Astrocyte of the spinal cord (primary cell): ENCODE measurements around the gene PHF19.

Experiments
- DNase-seq: peaks from one replicate; pipeline ENCODE4 v3.0.0; 2011; ENCODE audit warnings: low read depth, low spot score
- H3K4me3 ChIP-seq: 2 replicates; pipeline ENCODE4 v1.5.1; 2011; ENCODE audit warnings: low read depth, mild to moderate bottlenecking, low read length, moderate library complexity
- in situ Hi-C: cut with HindIII; loops from 2 replicates; pipeline ENCODE4 v1.10.0; 2017; ENCODE audit warnings: low sequenced_read_pairs
- TF ChIP-seq, protein P1 (sequence below): IDR thresholded peaks from 2 replicates; pipeline ENCODE4 v1.5.1; 2012; ENCODE audit warnings: low read depth, mild to moderate bottlenecking, low read length, inconsistent platforms

Gene PHF19

DNA sequence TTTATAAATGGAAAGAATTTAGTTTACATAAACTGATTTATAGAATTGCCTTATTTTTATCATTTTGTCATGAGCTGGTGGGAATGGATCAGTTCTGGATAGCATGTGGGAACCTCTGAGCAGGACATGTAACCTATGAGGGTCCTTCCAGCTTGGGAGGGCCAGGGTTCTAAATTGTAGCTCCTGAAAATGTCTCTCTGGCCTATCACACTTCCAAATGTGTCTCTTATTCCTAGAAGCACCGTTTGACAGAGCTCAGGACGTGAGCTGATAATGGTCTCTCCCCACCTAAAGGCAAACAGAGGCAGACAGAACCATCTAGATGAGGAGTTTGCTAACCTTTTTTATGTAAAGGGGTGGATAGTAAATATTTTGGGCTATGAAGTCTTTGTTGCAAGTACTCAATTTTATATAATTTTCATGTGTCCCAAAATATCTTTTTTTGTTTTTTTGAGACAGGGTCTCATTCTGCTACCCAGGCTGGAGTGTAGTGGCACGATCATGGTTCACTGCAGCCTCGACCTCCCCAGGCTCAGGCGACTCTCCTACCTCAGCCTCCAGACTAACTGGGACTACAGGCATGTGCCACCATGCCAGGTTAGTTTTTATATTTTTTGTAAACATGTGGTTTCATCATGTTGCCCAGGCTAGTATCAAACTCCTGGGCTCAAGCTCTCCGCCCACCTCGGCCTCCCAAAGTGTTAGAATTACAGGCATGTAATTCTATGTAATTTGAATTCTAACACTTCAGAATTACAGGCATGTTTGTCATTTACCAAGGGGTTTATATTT lies 45.6 kb upstream of the PHF19 start:
- TF ChIP-seq, protein P1, sequence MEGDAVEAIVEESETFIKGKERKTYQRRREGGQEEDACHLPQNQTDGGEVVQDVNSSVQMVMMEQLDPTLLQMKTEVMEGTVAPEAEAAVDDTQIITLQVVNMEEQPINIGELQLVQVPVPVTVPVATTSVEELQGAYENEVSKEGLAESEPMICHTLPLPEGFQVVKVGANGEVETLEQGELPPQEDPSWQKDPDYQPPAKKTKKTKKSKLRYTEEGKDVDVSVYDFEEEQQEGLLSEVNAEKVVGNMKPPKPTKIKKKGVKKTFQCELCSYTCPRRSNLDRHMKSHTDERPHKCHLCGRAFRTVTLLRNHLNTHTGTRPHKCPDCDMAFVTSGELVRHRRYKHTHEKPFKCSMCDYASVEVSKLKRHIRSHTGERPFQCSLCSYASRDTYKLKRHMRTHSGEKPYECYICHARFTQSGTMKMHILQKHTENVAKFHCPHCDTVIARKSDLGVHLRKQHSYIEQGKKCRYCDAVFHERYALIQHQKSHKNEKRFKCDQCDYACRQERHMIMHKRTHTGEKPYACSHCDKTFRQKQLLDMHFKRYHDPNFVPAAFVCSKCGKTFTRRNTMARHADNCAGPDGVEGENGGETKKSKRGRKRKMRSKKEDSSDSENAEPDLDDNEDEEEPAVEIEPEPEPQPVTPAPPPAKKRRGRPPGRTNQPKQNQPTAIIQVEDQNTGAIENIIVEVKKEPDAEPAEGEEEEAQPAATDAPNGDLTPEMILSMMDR, result no peak
- no peak for DNase-seq
- no peak overlapping the region for H3K4me3 ChIP-seq
- in situ Hi-C loops, result no loop called here

DNA sequence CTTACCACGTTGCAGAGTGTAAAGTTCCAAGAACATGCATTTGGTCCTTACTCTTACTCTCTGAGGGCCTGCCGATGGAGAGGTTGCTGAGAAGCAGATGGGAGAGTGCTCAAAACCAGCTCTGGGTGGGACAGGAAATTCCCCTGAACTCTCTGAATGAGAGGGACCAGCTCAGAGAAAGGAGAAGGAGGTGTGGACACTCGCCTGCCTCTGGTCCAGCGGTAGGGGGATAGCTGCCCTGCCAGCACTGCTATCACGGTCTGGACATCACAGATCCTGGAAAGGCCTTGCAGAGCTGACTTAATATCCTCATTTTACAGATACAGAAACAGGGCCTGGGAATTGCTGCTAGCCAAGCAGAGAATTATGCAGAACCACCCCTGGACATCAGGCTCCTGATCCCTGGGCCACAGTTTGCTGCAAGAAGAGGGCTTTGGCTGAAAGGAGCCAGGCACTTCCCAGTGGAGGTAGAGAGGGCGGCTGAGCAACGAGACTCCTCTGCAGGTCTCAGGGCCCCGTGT lies 44.7 kb upstream of the PHF19 start:
- in situ Hi-C loops, result no loop called here
- H3K4me3 ChIP-seq, result no peak overlapping the region
- TF ChIP-seq, protein P1, result peak; percentile 21
- no peak for DNase-seq

DNA sequence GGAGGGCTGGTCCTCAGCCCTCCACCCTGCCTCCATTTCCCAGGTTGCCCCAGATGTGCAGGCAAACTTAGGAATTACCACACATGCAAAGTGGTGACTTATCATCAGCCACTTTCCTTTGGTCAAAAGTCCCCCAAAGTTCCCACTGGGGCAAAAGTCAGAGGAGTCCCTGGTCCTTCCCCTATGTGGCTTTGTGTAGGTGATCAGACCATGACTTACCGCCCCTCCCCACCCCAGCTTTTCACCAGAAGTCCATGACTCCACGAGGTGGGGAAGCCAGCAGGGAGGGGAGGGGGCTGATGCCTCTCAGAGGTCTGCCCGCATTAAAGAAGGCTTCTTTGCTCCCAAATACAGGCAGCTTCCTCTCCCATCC lies 43.8 kb upstream of the PHF19 start:
- TF ChIP-seq, protein P1, result no peak
- no peak overlapping the region for H3K4me3 ChIP-seq
- in situ Hi-C loops, result no loop called here
- no peak for DNase-seq

DNA sequence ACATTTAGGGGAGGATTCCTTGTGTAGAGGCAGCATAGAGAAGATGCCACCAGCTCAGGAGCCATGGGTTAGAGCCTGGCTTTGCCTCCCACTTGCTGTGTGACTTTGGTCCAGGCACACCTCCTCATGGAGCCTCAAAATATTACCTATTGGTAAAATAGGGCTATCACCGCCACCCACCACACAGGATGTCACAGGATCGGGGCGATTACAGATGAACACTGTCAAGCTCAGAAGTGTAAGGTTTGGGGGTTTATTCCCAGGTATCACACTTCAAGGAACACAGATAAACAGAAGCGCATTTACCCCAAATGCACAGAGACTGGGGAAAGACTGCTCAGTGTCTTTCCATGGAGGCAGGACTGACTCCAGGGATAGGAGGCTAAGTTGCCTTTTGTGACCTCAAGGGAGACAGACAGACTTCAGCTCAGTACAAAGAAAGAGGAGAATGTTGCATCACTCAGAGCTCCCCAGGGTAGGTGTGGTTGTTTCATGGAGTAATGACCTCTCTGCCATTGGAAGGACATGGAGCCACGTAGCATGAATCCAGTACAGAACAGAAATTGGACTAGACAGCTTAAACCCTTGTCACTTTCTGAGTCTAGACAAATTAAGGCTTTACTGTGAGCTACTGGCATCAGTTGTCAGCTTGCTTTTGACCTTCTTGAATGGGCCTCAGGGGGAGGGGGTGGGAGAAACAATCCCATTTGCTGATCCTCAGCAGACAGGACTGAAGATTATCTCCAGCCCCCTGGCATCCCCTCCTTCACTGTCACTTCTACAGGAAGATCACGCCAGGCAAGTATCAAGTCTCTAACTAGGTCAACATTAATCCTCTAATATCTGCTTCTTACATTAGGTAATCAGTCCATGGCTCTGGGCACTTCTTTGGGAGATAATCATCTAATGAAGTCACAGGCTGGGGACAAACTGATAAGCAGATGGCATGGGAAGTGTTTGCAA lies 43.1 kb upstream of the PHF19 start:
- in situ Hi-C loops, result no loop called here
- DNase-seq, result no peak
- TF ChIP-seq, protein P1, result no peak
- no peak overlapping the region for H3K4me3 ChIP-seq

DNA sequence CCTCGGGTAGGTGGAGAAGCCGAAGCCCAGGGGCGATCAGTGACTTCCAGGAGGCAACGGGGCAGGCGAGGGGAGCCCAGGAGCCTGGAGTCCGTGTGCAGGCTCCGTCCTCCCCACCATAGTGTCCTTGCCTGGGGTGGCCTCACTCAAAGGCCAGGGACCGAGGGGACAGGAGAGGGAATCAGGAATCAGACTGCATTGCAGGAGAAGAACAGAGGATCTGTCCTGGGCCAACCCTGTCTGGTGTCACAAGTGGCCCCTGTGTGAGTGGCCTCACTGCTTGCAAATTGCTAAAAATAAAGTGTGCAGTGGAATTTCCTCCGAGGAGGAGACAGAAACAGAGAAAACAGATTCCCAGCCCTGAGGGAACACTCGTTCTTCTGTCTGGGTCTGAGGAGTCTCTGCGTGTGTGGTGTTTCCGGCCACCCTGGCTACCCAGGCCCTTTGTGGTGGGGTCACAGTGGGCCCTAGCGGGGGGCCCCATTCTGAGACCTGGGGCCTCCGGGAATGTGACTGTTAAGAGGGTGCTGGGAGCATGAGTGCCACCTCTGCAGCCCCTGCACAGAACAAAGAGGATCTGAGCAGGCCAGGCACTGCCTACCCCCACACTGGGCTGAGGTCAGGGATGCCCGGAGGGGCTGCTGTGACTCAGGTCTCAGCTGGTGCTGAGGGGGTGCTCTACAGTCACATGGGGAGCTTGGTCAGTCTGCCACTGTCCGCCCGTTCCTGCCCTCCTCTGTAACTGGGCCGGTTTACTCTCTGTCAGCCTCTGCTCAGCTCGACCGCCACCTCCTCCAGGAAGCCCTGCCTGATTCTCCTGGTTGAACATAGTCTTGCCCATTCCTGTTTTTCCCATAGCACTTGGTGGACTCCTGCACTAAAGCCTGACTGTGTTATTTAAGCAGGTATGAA lies 42.2 kb upstream of the PHF19 start:
- H3K4me3 ChIP-seq, result no peak overlapping the region
- DNase-seq, result no peak
- in situ Hi-C loops, result no loop called here
- TF ChIP-seq, protein P1, result no peak
